ENCODE results near the gene KCNN2. TPM values are rescaled to one million over a fixed set of nuclear protein-coding genes. Genes with fewer than 3 reads are reported as not detected.
"Not testable (repeated sequence)": the region's sequence is repeated elsewhere in the genome, so short reads cannot be mapped to it uniquely, and the experiment has no call there.

Gene KCNN2
- total and polyA plus RNA-seq, 7 donors, result 0.20 to 2.9 (median 0.63) TPM

DNA sequence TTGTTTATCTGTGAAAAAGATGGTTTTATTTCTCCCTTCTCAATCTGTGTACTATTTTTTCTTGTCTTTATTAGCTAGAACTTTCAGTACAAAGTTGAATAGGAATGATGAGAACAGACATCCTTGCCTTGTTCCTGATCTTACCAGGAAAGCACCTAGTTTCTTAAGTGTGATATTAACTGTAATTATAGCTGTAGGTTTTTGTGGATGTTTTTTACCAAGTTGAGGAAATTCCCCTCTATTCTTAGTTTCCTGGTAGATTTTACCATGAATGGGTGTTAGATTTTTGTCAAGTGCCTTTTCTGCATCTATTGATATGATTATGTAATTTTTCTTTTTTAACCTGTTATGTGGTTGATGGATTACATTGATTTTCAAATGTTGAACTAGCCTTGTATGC lies 68.7 kb downstream of the KCNN2 start:
- no peak for DNase-seq
- Histone ChIP-seq H3K4me1 (no peaks in the 10 kb centered on the region), H3K27me3 (ENCODE audit: insufficient read depth in 3 of 3, low read length in 2 of 3) (no peaks in the 10 kb centered on the region), H3K9me3 (no peaks in the 10 kb centered on the region), H3K4me3 (no peak overlapping the region), H3K36me3 (ENCODE audit: insufficient read depth in 1 of 2, low read depth in 1 of 2) (no peaks in the 10 kb centered on the region), H3K27ac (no peak overlapping the region)
- intact Hi-C loops (cut with DNase I), result no loop called here
- ATAC-seq, result no peak
- no peak for TF ChIP-seq CTCF (IDR thresholded peaks at IDR 0.05)

DNA sequence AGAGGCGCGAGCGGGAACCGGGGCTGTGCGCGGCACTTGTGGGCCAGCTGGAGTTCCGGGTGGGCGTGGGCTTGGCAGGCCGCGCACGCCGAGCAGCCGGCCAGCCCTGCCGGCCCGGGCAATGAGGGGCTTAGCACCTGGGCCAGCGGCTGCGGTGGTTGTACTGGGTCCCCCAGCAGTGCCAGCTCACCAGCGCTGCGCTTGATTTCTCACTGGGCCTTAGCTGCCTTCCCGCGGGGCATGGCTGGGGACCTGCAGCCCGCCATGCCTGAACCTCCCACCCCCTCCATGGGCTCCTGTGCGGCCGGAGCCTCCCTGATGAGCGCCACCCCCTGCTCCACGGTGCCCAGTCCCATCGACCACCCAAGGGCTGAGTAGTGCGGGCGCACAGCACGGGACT lies 70.8 kb downstream of the KCNN2 start:
- H3K27me3 ChIP-seq (ENCODE audit: insufficient read depth in 3 of 3, low read length in 2 of 3); ATAC-seq; H3K27ac ChIP-seq; H3K36me3 ChIP-seq (ENCODE audit: insufficient read depth in 1 of 2, low read depth in 1 of 2); H3K4me1 ChIP-seq; intact Hi-C loops (cut with DNase I); H3K9me3 ChIP-seq; H3K4me3 ChIP-seq; DNase-seq: not testable (repeated sequence)
- WGBS, 3 donors, result 95 to 98% (median 96%) methylated on average over 20 to 30 of the region's 30 CpGs

DNA sequence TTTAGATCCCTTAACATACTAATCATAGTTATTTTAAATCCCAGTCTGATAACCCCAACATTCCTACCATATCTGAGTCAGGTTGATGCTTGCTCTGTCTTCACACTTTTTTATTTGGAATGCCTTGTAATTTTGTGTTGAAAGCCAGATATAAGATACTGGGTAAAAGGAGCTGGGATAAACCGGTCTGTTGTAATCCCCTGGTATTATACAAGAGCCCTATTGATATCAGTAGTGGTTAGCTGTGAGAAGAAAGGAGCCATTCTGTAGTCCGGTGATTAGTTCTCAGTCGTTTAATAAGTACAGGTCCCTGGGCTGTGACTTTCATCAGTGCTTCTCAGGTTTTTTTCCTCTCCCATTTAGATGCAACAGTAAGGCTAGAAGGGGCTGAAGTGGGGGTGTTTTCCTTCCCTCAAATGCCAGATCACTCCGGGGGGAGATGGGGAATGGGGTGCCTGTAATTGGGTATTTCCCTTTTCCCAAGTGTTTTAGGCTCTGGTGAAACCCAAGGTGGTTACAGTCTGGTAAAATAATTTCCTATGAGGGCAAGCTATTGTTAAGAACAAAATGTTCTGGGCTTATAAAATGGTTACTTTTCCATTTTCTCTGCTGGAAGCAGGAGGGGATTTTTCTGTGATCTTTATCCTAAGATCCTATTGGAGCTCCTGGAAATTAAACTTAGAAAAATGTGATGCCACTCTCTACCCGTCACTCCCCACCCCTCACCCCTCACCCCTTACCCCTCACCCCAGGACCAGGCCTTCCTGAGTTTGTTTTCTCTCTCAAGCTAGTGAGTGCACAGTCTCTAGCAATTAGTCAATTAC lies 72.7 kb downstream of the KCNN2 start:
- no peaks in the 10 kb centered on the region for H3K9me3 ChIP-seq
- H3K27ac ChIP-seq, result no peak overlapping the region
- 44 to 54% (median 46%) methylated on average over 5 of the region's 5 CpGs for WGBS, 3 donors
- H3K4me1 ChIP-seq, result no peaks in the 10 kb centered on the region
- intact Hi-C loops (cut with DNase I), result no loop called here
- ATAC-seq (no peak), DNase-seq (no peak)
- H3K27me3 ChIP-seq (ENCODE audit: insufficient read depth in 3 of 3, low read length in 2 of 3), result no peaks in the 10 kb centered on the region
- no peak for TF ChIP-seq CTCF (IDR thresholded peaks at IDR 0.05)
- no peak overlapping the region for H3K4me3 ChIP-seq
- H3K36me3 ChIP-seq (ENCODE audit: insufficient read depth in 1 of 2, low read depth in 1 of 2), result no peaks in the 10 kb centered on the region

DNA sequence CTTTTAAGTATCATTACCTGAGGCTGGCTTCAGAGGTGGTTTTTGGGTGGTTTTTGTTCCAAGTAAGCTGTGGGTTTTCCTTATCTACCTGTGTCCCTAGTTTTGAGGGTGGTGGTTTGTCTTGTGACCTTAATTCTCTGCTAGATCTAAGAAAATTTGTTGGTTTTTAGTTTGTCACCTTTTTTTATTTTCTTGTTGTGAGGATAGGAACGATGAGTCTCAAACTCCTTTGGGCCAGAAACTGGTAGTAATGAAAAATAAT lies 73.3 kb downstream of the KCNN2 start:
- ATAC-seq (no peak), DNase-seq (no peak)
- Histone ChIP-seq H3K27ac (no peak overlapping the region), H3K27me3 (ENCODE audit: insufficient read depth in 3 of 3, low read length in 2 of 3) (no peaks in the 10 kb centered on the region), H3K36me3 (ENCODE audit: insufficient read depth in 1 of 2, low read depth in 1 of 2) (no peaks in the 10 kb centered on the region), H3K4me1 (no peaks in the 10 kb centered on the region), H3K9me3 (no peaks in the 10 kb centered on the region), H3K4me3 (no peak overlapping the region)
- TF ChIP-seq CTCF (IDR thresholded peaks at IDR 0.05), result no peak
- 64 to 78% (median 71%) methylated on average over 1 of the region's 1 CpG for WGBS, 3 donors
- intact Hi-C loops (cut with DNase I), result no loop called here

- DNase-seq (no peak), ATAC-seq (no peak)
- Histone ChIP-seq H3K27me3 (ENCODE audit: insufficient read depth in 3 of 3, low read length in 2 of 3) (no peaks in the 10 kb centered on the region), H3K4me3 (no peak overlapping the region), H3K9me3 (no peaks in the 10 kb centered on the region), H3K36me3 (ENCODE audit: insufficient read depth in 1 of 2, low read depth in 1 of 2) (no peaks in the 10 kb centered on the region), H3K4me1 (no peaks in the 10 kb centered on the region), H3K27ac (no peak overlapping the region)
- 83 to 94% (median 89%) methylated on average over 1 of the region's 1 CpG for WGBS, 3 donors
- intact Hi-C loops (cut with DNase I), result no loop called here
- TF ChIP-seq CTCF (IDR thresholded peaks at IDR 0.05), result no peak
Observed at GRCh38 chr5:114435885-114436299, 74.0 kb downstream of the KCNN2 start.
